Activated CD4-positive, alpha-beta T cell treated with anti-CD3 and anti-CD28 coated beads for 36 hours (primary cell): Measurements from ENCODE around the gene CDK19. TPM values are rescaled to one million over a fixed set of nuclear protein-coding genes. Genes with fewer than 3 reads are reported as not detected.
A peak's percentile ranks its signal among the peaks of the same experiment; 100 is the strongest.

Experiments used
- ATAC-seq: fragments of 200-7000 bp; cut with Tn5 transposase; one replicate; pipeline ENCODE4 v1.10.0; 2021; ENCODE audit warnings: mild to moderate bottlenecking, moderate library complexity
- CTCF ChIA-PET: fragments of 350-600 bp; sonication (Branson Sonifier 250); formaldehyde crosslinking; loops from one replicate; lab custom pipeline; 2021; ENCODE audit warnings: antibody characterized with exemption; lab: Charles Lee
- POLR2A ChIA-PET: fragments of 350-600 bp; sonication (Branson Sonifier 250); formaldehyde crosslinking; loops from one replicate; lab custom pipeline; 2021; ENCODE audit warnings: antibody characterized with exemption, inconsistent platforms; lab: Charles Lee
- DNase-seq: peaks from one replicate; pipeline ENCODE4 v3.0.0-alpha.2; 2020
- H3K27ac Mint-ChIP-seq: one replicate; pipeline ENCODE4 v1.8.0; 2021; ENCODE audit warnings: mixed read lengths
- H3K27me3 Mint-ChIP-seq: one replicate; pipeline ENCODE4 v1.8.0; 2021; ENCODE audit warnings: mixed read lengths
- H3K36me3 Mint-ChIP-seq: one replicate; pipeline ENCODE4 v1.8.0; 2021; ENCODE audit warnings: low read depth, mixed read lengths
- H3K4me1 Mint-ChIP-seq: one replicate; pipeline ENCODE4 v1.8.0; 2021; ENCODE audit warnings: mixed read lengths
- H3K4me3 Mint-ChIP-seq: one replicate; pipeline ENCODE4 v1.8.0; 2021; ENCODE audit warnings: mild to moderate bottlenecking, moderate library complexity, mixed read lengths
- H3K9me3 Mint-ChIP-seq: one replicate; pipeline ENCODE4 v1.8.0; 2021; ENCODE audit warnings: low read depth, mixed read lengths
- intact Hi-C, 2 experiments: fragments of 100-400 bp; cut with DNase I in 1 of 2; cut with micrococcal nuclease in 1 of 2; formaldehyde crosslinking; loops; one replicate each; pipeline versions ENCODE4 v1.14.2 to v1.15.1; 2022 to 2024; cut with DNase I, micrococcal nuclease
- total RNA-seq, 2 experiments: library from RNA; stranded (reverse); gene quantifications; one replicate each; pipeline ENCODE4 v1.2.3, GENCODE V29; 2021

CDK19 gene
- total RNA-seq, 2 experiments from 2014 or later = 14.7 to 15.7 TPM

GRCh38 chr6:110575925-110576463, 239.3 kb downstream of the CDK19 start:
- no peak for DNase-seq
- no peaks in the 10 kb centered on the region for H3K36me3 Mint-ChIP-seq
- H3K4me3 Mint-ChIP-seq = no peak overlapping the region
- no peaks in the 10 kb centered on the region for H3K4me1 Mint-ChIP-seq
- ChIA-PET POLR2A (no interaction called here), CTCF (interaction anchor here (0.6 kb wide), 2 partner anchors 524 to 990 kb away, joined by 3 read pairs; no protein-coding TSS in a partner anchor)
- intact Hi-C loops = no loop called here
- H3K9me3 Mint-ChIP-seq = peaks cover 2% of the 10 kb centered on the region
- H3K27me3 Mint-ChIP-seq = no peaks in the 10 kb centered on the region
- H3K27ac Mint-ChIP-seq = no peak overlapping the region
- no peak for ATAC-seq

GRCh38 chr6:110574817-110575216, 240.5 kb downstream of the CDK19 start:
- ChIA-PET POLR2A (no interaction called here), CTCF (no interaction called here)
- H3K4me3 Mint-ChIP-seq = no peak overlapping the region
- intact Hi-C loops = no loop called here
- no peaks in the 10 kb centered on the region for H3K4me1 Mint-ChIP-seq
- ATAC-seq = no peak
- peaks cover 2% of the 10 kb centered on the region for H3K9me3 Mint-ChIP-seq
- H3K27ac Mint-ChIP-seq = no peak overlapping the region
- no peaks in the 10 kb centered on the region for H3K27me3 Mint-ChIP-seq
- H3K36me3 Mint-ChIP-seq = no peaks in the 10 kb centered on the region
- DNase-seq = no peak

GRCh38 chr6:110573537-110573936, 241.7 kb downstream of the CDK19 start:
- CTCF ChIA-PET = no interaction called here
- no peak overlapping the region for H3K4me3 Mint-ChIP-seq
- POLR2A ChIA-PET = no interaction called here

GRCh38 chr6:110573136-110573535, 242.1 kb downstream of the CDK19 start:
- intact Hi-C loops = no loop called here
- H3K36me3 Mint-ChIP-seq = no peaks in the 10 kb centered on the region
- no peak for DNase-seq
- H3K27ac Mint-ChIP-seq = no peak overlapping the region
- ATAC-seq = no peak
- no peaks in the 10 kb centered on the region for H3K27me3 Mint-ChIP-seq
- H3K4me3 Mint-ChIP-seq = no peak overlapping the region
- H3K9me3 Mint-ChIP-seq = no peaks in the 10 kb centered on the region
- ChIA-PET POLR2A (no interaction called here), CTCF (no interaction called here)
- no peaks in the 10 kb centered on the region for H3K4me1 Mint-ChIP-seq

More at GRCh38 chr6:110573537-110573936, 241.7 kb downstream of the CDK19 start:
- H3K36me3 Mint-ChIP-seq = no peaks in the 10 kb centered on the region
- H3K4me1 Mint-ChIP-seq = no peaks in the 10 kb centered on the region
- DNase-seq (no peak), ATAC-seq (no peak)
- H3K27me3 Mint-ChIP-seq = no peaks in the 10 kb centered on the region
- no peak overlapping the region for H3K27ac Mint-ChIP-seq
- H3K9me3 Mint-ChIP-seq = peaks cover 2% of the 10 kb centered on the region
- intact Hi-C loops = no loop called here

- Mint-ChIP-seq H3K27me3 (no peaks in the 10 kb centered on the region), H3K27ac (no peak overlapping the region), H3K36me3 (no peaks in the 10 kb centered on the region), H3K4me1 (no peaks in the 10 kb centered on the region), H3K4me3 (no peak overlapping the region), H3K9me3 (no peaks in the 10 kb centered on the region)
- intact Hi-C loops = no loop called here
- POLR2A ChIA-PET = no interaction called here
- ATAC-seq (peak; percentile 36), DNase-seq (peak; percentile 15)
- CTCF ChIA-PET = interaction anchor here (0.6 to 1.3 kb wide), 3 partner anchors 35 to 303 kb away, joined by 3 read pairs; no protein-coding TSS in a partner anchor
These were observed 247.1 kb downstream of the CDK19 start for GRCh38 chr6:110567957-110568696.

- no peaks in the 10 kb centered on the region for H3K36me3 Mint-ChIP-seq
- DNase-seq = no peak
- H3K27ac Mint-ChIP-seq = no peak overlapping the region
- H3K4me3 Mint-ChIP-seq = no peak overlapping the region
- no peak for ATAC-seq
- peaks cover 3% of the 10 kb centered on the region for H3K9me3 Mint-ChIP-seq
- ChIA-PET CTCF (no interaction called here), POLR2A (no interaction called here)
- peaks cover 2% of the 10 kb centered on the region for H3K4me1 Mint-ChIP-seq
- no peaks in the 10 kb centered on the region for H3K27me3 Mint-ChIP-seq
- intact Hi-C loops = no loop called here
These were observed 248.7 kb downstream of the CDK19 start for GRCh38 chr6:110566346-110567125.

- ATAC-seq (no peak), DNase-seq (no peak)
- Mint-ChIP-seq H3K4me3 (no peak overlapping the region), H3K9me3 (peaks cover 3% of the 10 kb centered on the region), H3K27ac (no peak overlapping the region), H3K36me3 (no peaks in the 10 kb centered on the region), H3K4me1 (peaks cover 15% of the 10 kb centered on the region), H3K27me3 (no peaks in the 10 kb centered on the region)
- ChIA-PET CTCF (no interaction called here), POLR2A (no interaction called here)
- intact Hi-C loops = no loop called here
These were observed 250.4 kb downstream of the CDK19 start for GRCh38 chr6:110564703-110565421.

- Mint-ChIP-seq H3K9me3 (peaks cover 3% of the 10 kb centered on the region), H3K27ac (no peak overlapping the region), H3K36me3 (no peaks in the 10 kb centered on the region), H3K4me1 (peaks cover 20% of the 10 kb centered on the region), H3K27me3 (no peaks in the 10 kb centered on the region), H3K4me3 (no peak overlapping the region)
- ATAC-seq = no peak
- CTCF ChIA-PET = no interaction called here
- intact Hi-C loops = no loop called here
- POLR2A ChIA-PET = no interaction called here
- no peak for DNase-seq
These were observed 251.6 kb downstream of the CDK19 start for GRCh38 chr6:110563711-110564110.

- H3K4me3 Mint-ChIP-seq = no peak overlapping the region
- H3K36me3 Mint-ChIP-seq = no peaks in the 10 kb centered on the region
- peaks cover 20% of the 10 kb centered on the region for H3K4me1 Mint-ChIP-seq
- H3K27ac Mint-ChIP-seq = no peak overlapping the region
- ATAC-seq (no peak), DNase-seq (no peak)
- peaks cover 3% of the 10 kb centered on the region for H3K9me3 Mint-ChIP-seq
- intact Hi-C loops = no loop called here
- H3K27me3 Mint-ChIP-seq = no peaks in the 10 kb centered on the region
- CTCF ChIA-PET = interaction anchor here (0.6 to 1.5 kb wide), 2 partner anchors 9 to 115 kb away, joined by 3 read pairs; no protein-coding TSS in a partner anchor
- POLR2A ChIA-PET = interaction anchor here (0.9 kb wide), 1 partner anchor 314 kb away, joined by 3 read pairs; no protein-coding TSS in a partner anchor
These were observed 252.9 kb downstream of the CDK19 start for GRCh38 chr6:110562316-110562915.

- ATAC-seq (no peak), DNase-seq (no peak)
- Mint-ChIP-seq H3K36me3 (no peaks in the 10 kb centered on the region), H3K4me1 (peaks cover 20% of the 10 kb centered on the region), H3K27ac (no peak overlapping the region), H3K27me3 (no peaks in the 10 kb centered on the region), H3K9me3 (peaks cover 3% of the 10 kb centered on the region), H3K4me3 (no peak overlapping the region)
- ChIA-PET CTCF (interaction anchor here (1.5 kb wide), 1 partner anchor 9 kb away, joined by 3 read pairs; no protein-coding TSS in a partner anchor), POLR2A (interaction anchor here (0.9 kb wide), 1 partner anchor 314 kb away, joined by 3 read pairs; no protein-coding TSS in a partner anchor)
- intact Hi-C loops = no loop called here
These were observed 253.6 kb downstream of the CDK19 start for GRCh38 chr6:110561696-110562095.

- POLR2A ChIA-PET = no interaction called here
- ATAC-seq = no peak
These were observed 254.3 kb downstream of the CDK19 start for GRCh38 chr6:110561008-110561396.

More at GRCh38 chr6:110561008-110561396, 254.3 kb downstream of the CDK19 start:
- Mint-ChIP-seq H3K4me3 (no peak overlapping the region), H3K4me1 (peaks cover 20% of the 10 kb centered on the region), H3K27ac (no peak overlapping the region), H3K36me3 (no peaks in the 10 kb centered on the region), H3K9me3 (peaks cover 3% of the 10 kb centered on the region), H3K27me3 (no peaks in the 10 kb centered on the region)
- CTCF ChIA-PET = interaction anchor here (1.1 kb wide), 1 partner anchor 389 kb away, joined by 3 read pairs; no protein-coding TSS in a partner anchor
- no peak for DNase-seq
- intact Hi-C loops = no loop called here
